IMR-90 (cell line): ENCODE data around the gene USP47. TPM values are rescaled to one million over a fixed set of nuclear protein-coding genes. Genes with fewer than 3 reads are reported as not detected.

Experiments used
- ATAC-seq: fragments of 200-7000 bp; cut with Tn5 transposase; 2 replicates; pipeline ENCODE4 v1.9.1; 2020; ENCODE audit warnings: low read depth, mild to moderate bottlenecking, moderate library complexity
- BruUV-seq: library from RNA; stranded (reverse); fragments of 400-500 nt; replicated peaks from 2 replicates; lab custom pipeline; 2021; lab: Mats Ljungman, UMichigan
- CTCF ChIA-PET: fragments of 300-600 bp; formaldehyde crosslinking; extraction: SDS; loops from one replicate; lab custom pipeline; 2021; ENCODE audit warnings: antibody characterized with exemption; lab: Yijun Ruan, JAX
- POLR2A ChIA-PET: fragments of 300-600 bp; sonication (Branson Sonifier 250); formaldehyde crosslinking; loops from one replicate; lab custom pipeline; 2022; ENCODE audit warnings: antibody characterized with exemption; ENCODE audit not compliant: unreplicated experiment; lab: Charles Lee
- DNase-seq: peaks from one replicate; pipeline ENCODE4 v3.0.0; 2013
- H2AFZ ChIP-seq: replicated peaks from 2 replicates; pipeline ENCODE3; 2013; ENCODE audit warnings: low read length, mild to moderate bottlenecking; ENCODE audit not compliant: poor library complexity
- H2AK5ac ChIP-seq: 2 replicates; pipeline ENCODE4 v1.6.1; 2013; ENCODE audit warnings: low read depth, low read length, inconsistent platforms
- H2AK9ac ChIP-seq: replicated peaks from 2 replicates; pipeline ENCODE3; 2013; ENCODE audit warnings: mild to moderate bottlenecking, low read depth, low read length, moderate library complexity; ENCODE audit not compliant: poor library complexity
- H2BK120ac ChIP-seq: 2 replicates; pipeline ENCODE4 v1.6.1; 2013; ENCODE audit warnings: low read depth, low read length, inconsistent platforms
- H2BK15ac ChIP-seq: 3 replicates; pipeline ENCODE4 v1.6.1; 2013; ENCODE audit warnings: low read depth, low read length, inconsistent platforms
- H2BK20ac ChIP-seq: 2 replicates; pipeline ENCODE4 v1.6.1; 2013; ENCODE audit warnings: low read depth, mild to moderate bottlenecking, inconsistent platforms, low read length, moderate library complexity
- H2BK5ac ChIP-seq: 2 replicates; pipeline ENCODE4 v1.6.1; 2013; ENCODE audit warnings: mild to moderate bottlenecking, low read depth, low read length, inconsistent platforms; ENCODE audit not compliant: poor library complexity, severe bottlenecking
- H3K14ac ChIP-seq: replicated peaks from 2 replicates; pipeline ENCODE4 v1.6.1; 2013; ENCODE audit warnings: low read depth, low read length, inconsistent platforms
- H3K18ac ChIP-seq: 2 replicates; pipeline ENCODE4 v1.6.1; 2013; ENCODE audit warnings: low read depth, low read length, control low read depth
- H3K23ac ChIP-seq: 2 replicates; pipeline ENCODE4 v1.6.1; 2013; ENCODE audit warnings: low read depth, low read length, inconsistent platforms
- H3K27ac ChIP-seq: 2 replicates; pipeline ENCODE4 v1.5.1; 2013; ENCODE audit warnings: mild to moderate bottlenecking, control low read depth, low read length; ENCODE audit not compliant: insufficient read depth
- H3K27me3 ChIP-seq: 2 replicates; pipeline ENCODE4 v1.6.1; 2013; ENCODE audit warnings: low read length; ENCODE audit not compliant: control insufficient read depth, insufficient read depth
- H3K36me3 ChIP-seq: 2 replicates; pipeline ENCODE4 v1.6.1; 2013; ENCODE audit warnings: low read length, mixed read lengths; ENCODE audit not compliant: control insufficient read depth, insufficient read depth
- H3K4ac ChIP-seq: 2 replicates; pipeline ENCODE4 v1.6.1; 2013; ENCODE audit warnings: low read depth, low read length, inconsistent platforms
- H3K4me1 ChIP-seq: 2 replicates; pipeline ENCODE4 v1.6.1; 2013; ENCODE audit warnings: low read length, mixed read lengths; ENCODE audit not compliant: control insufficient read depth, insufficient read depth
- H3K4me2 ChIP-seq: 2 replicates; pipeline ENCODE4 v1.6.1; 2013; ENCODE audit warnings: low read depth, mild to moderate bottlenecking, control low read depth, low read length, moderate library complexity
- H3K4me3 ChIP-seq: 2 replicates; pipeline ENCODE4 v1.5.1; 2013; ENCODE audit warnings: low read depth, mild to moderate bottlenecking, control low read depth, low read length, moderate library complexity; ENCODE audit not compliant: insufficient read depth
- H3K56ac ChIP-seq: 2 replicates; pipeline ENCODE4 v1.6.1; 2013; ENCODE audit warnings: low read length, inconsistent platforms; ENCODE audit not compliant: insufficient read depth; ENCODE audit errors: extremely low read depth
- H3K79me1 ChIP-seq, 2 experiments: 2 replicates each; pipeline ENCODE4 v1.6.1; 2013; ENCODE audit warnings: low read length in 2 of 2, inconsistent platforms in 1 of 2, low read depth in 1 of 2
- H3K9ac ChIP-seq: 2 replicates; pipeline ENCODE4 v1.6.1; 2013; ENCODE audit warnings: low read depth, low read length, control low read depth
- H3K9me1 ChIP-seq: 2 replicates; pipeline ENCODE4 v1.6.1; 2013; ENCODE audit warnings: low read length, inconsistent platforms; ENCODE audit not compliant: insufficient read depth
- H3K9me3 ChIP-seq: 2 replicates; pipeline ENCODE4 v1.6.1; 2013; ENCODE audit warnings: low read length; ENCODE audit not compliant: control insufficient read depth, insufficient read depth
- H4K20me1 ChIP-seq: 2 replicates; pipeline ENCODE4 v1.6.1; 2013; ENCODE audit warnings: low read length, inconsistent platforms; ENCODE audit not compliant: insufficient read depth
- H4K5ac ChIP-seq: 2 replicates; pipeline ENCODE4 v1.6.1; 2013; ENCODE audit warnings: mild to moderate bottlenecking, low read depth, low read length, control low read depth
- H4K8ac ChIP-seq, 2 experiments: 2 replicates each; pipeline ENCODE4 v1.6.1; 2013; ENCODE audit warnings: low read depth in 2 of 2, low read length in 2 of 2, control low read depth in 1 of 2, inconsistent platforms in 1 of 2
- H4K91ac ChIP-seq: 2 replicates; pipeline ENCODE4 v1.6.1; 2013; ENCODE audit warnings: low read depth, low read length, inconsistent platforms; ENCODE audit not compliant: insufficient read depth
- CEBPB ChIP-seq: IDR thresholded peaks from 2 replicates; pipeline ENCODE4 v1.6.1; 2012; ENCODE audit warnings: low read depth, low read length, improper control_type of control experiment
- FOS ChIP-seq: fragments of 150-350 bp; IDR thresholded peaks from 2 replicates; pipeline ENCODE4 v1.6.1; 2016; ENCODE audit warnings: low read depth, low read length
- MXI1 ChIP-seq: IDR thresholded peaks from 2 replicates; pipeline ENCODE4 v1.6.1; 2012; ENCODE audit warnings: low read depth, mild to moderate bottlenecking, low read length, moderate library complexity, borderline replicate concordance
- RAD21 ChIP-seq: IDR thresholded peaks from 2 replicates; pipeline ENCODE4 v1.6.1; 2012; ENCODE audit warnings: low read length, improper control_type of control experiment
- WGBS, 2 experiments: methylation state at CpG; one replicate each; pipeline versions ENCODE4 v1.1.5 to v1.1.7; 2013; ENCODE audit warnings: missing lambda C conversion rate in 2 of 2; ENCODE audit not compliant: insufficient read length in 1 of 2; ENCODE audit errors: extremely low coverage in 2 of 2; 5-methylcytosine and 5-hydroxymethylcytosine counted together
- dilution Hi-C: fragments of 300-500 bp; cut with HindIII; formaldehyde crosslinking; loops from one replicate; pipeline ENCODE4 v1.14.3; 2018; ENCODE audit warnings: low sequenced_read_pairs; ENCODE audit not compliant: unreplicated experiment
- in situ Hi-C: fragments of 300-500 bp; cut with MboI; formaldehyde crosslinking; loops from 3 replicates; pipeline ENCODE4 v1.14.3; 2019; ENCODE audit warnings: low sequenced_read_pairs, inconsistent platforms, mixed read lengths
- intact Hi-C: fragments of 100-400 bp; cut with micrococcal nuclease; formaldehyde crosslinking; loops from 2 replicates; pipeline ENCODE4 v1.10.0; 2022
- polyA plus RNA-seq, 3 experiments: library from polyadenylated mRNA; depleted of rRNA; stranded (reverse); fragments of >200 nt; gene quantifications; 2 replicates each; pipeline ENCODE4 v1.2.3, GENCODE V29; 2012; ENCODE audit warnings: low replicate concordance in 1 of 3
- total RNA-seq: library from RNA; depleted of rRNA; stranded (reverse); fragments of >200 nt; gene quantifications from 2 replicates; pipeline ENCODE4 v1.2.3, GENCODE V29; 2012

Gene USP47
- total and polyA plus RNA-seq, 2 of the 4 experiments (the other 2 are of a cell fraction) = 15.0 to 110 TPM

GRCh38 chr11:11993839-11994238, 152.1 kb downstream of the USP47 start:
- CTCF ChIA-PET = interaction anchor here (0.5 to 1.0 kb wide), 2 partner anchors 12 to 47 kb away, joined by 3 read pairs; no protein-coding TSS in a partner anchor

More at GRCh38 chr11:11993839-11994238, 152.1 kb downstream of the USP47 start:
- peak overlapping the region; percentile 84; the same call in 1 of the 2 replicates for H2AK5ac ChIP-seq
- H3K4ac ChIP-seq = peak overlapping the region; percentile 76
- peak overlapping the region; percentile 80; the same call in 2 of the 3 replicates for H2BK15ac ChIP-seq
- H2AK9ac ChIP-seq = peak overlapping the region; percentile 61
- in situ Hi-C loops (no loop called here), intact Hi-C loops (loop anchor here (5.0 kb wide), 1 partner anchor 288 kb away; no protein-coding TSS in a partner anchor), dilution Hi-C loops (no loop called here)
- POLR2A ChIA-PET = no interaction called here
- peak overlapping the region; percentile 51; the same call in 1 of the 2 replicates for H3K23ac ChIP-seq
- peak overlapping the region; percentile 11; the same call in 1 of the 2 replicates for H4K5ac ChIP-seq
- peak overlapping the region; percentile 38 for H2BK5ac ChIP-seq
- peaks cover 43 to 93% of the 10 kb centered on the region in 2 experiments for H3K79me1 ChIP-seq
- 18% methylated on average over 7 of the region's 8 CpGs; no CpG with 5 or more reads in 1 of the 2 experiments for WGBS, 2 experiments
- peak overlapping the region; percentile 54; the same call in 1 of the 2 replicates for H3K56ac ChIP-seq
- H3K14ac ChIP-seq = peak overlapping the region; percentile 80; the same call in 1 of the 2 replicates
- BruUV-seq = no TSS peak
- peak overlapping the region; percentile 65; the same call in 1 of the 2 replicates for H4K91ac ChIP-seq
- 0 out of 2 replicates have a peak, but pooled peaks have one; percentile 20 for TF ChIP-seq MXI1
- TF ChIP-seq FOS = peak; percentile 61; the same call in 1 of the 2 replicates
- TF ChIP-seq CEBPB = no peak
- no peak for TF ChIP-seq RAD21
- peak overlapping the region; percentile 3; the same call in 1 of the 2 replicates for H3K18ac ChIP-seq
- DNase-seq = peak; percentile 86
- peak overlapping the region; percentile 83 for H2BK120ac ChIP-seq
- H3K9me3 ChIP-seq = no peaks in the 10 kb centered on the region
- peak overlapping the region; percentile 24 for H3K4me2 ChIP-seq
- H3K36me3 ChIP-seq = peaks cover 47% of the 10 kb centered on the region
- ATAC-seq = peak; percentile 83
- peaks cover 35% of the 10 kb centered on the region for H3K9me1 ChIP-seq
- H2BK20ac ChIP-seq = peak overlapping the region; percentile 92
- H4K8ac ChIP-seq = peak overlapping the region in 1 of 2 experiments; percentile 78; a peak in 1 of 4 replicates
- no peak overlapping the region for H3K9ac ChIP-seq
- H4K20me1 ChIP-seq = peaks cover 9% of the 10 kb centered on the region
- H3K27ac ChIP-seq = peak overlapping the region; percentile 5; the same call in 1 of the 2 replicates
- no peak overlapping the region for H3K4me3 ChIP-seq
- no peaks in the 10 kb centered on the region for H3K27me3 ChIP-seq
- H3K4me1 ChIP-seq = peaks cover 25% of the 10 kb centered on the region
- H2AFZ ChIP-seq = peak overlapping the region; percentile 3
